ENCODE measurements around the gene FAM20B.
"Not testable (repeated sequence)": the region's sequence is repeated elsewhere in the genome, so short reads cannot be mapped to it uniquely, and the experiment has no call there.

- TF ChIP-seq POLR2A, POLR2AphosphoS5, SPI1, TAF1 (IDR thresholded peaks at IDR 0.05; ENCODE audit: low read depth, low read length): not testable (repeated sequence)
These were observed 37.5 kb upstream of the FAM20B start for GRCh38 chr1:178988198-178988597.

All from GM12891 (cell line).